ENCODE data around the gene CLDN22.
A peak's percentile ranks its signal among the peaks of the same experiment; 100 is the strongest.

The CLDN22 gene

GRCh38 chr4:183348706-183349659 lies 28.9 kb upstream of the CLDN22 start:
- no peak for TF ChIP-seq CTCF (IDR thresholded peaks at IDR 0.05)
- no peak overlapping the region for H3K27ac Mint-ChIP-seq
- no peak overlapping the region for H3K4me3 Mint-ChIP-seq
- H3K27me3 Mint-ChIP-seq (ENCODE audit: low read depth, poor library complexity): peaks cover 19% of the 10 kb centered on the region
- H3K9me3 Mint-ChIP-seq: no peaks in the 10 kb centered on the region
- no peak for DNase-seq
- peaks cover 45% of the 10 kb centered on the region for H3K4me1 Mint-ChIP-seq
- no peaks in the 10 kb centered on the region for H3K36me3 Mint-ChIP-seq (ENCODE audit: low read depth)

- Mint-ChIP-seq H3K4me1 (peaks cover 42% of the 10 kb centered on the region), H3K27ac (no peak overlapping the region), H3K27me3 (ENCODE audit: low read depth, poor library complexity) (peaks cover 16% of the 10 kb centered on the region), H3K36me3 (ENCODE audit: low read depth) (no peaks in the 10 kb centered on the region), H3K9me3 (no peaks in the 10 kb centered on the region), H3K4me3 (no peak overlapping the region)
- no peak for TF ChIP-seq CTCF (IDR thresholded peaks at IDR 0.05)
- DNase-seq: no peak
These were observed 28.1 kb upstream of the CLDN22 start for GRCh38 chr4:183348136-183348535.

- H3K9me3 Mint-ChIP-seq: no peaks in the 10 kb centered on the region
- no peak overlapping the region for H3K27ac Mint-ChIP-seq
- H3K4me3 Mint-ChIP-seq: no peak overlapping the region
- DNase-seq: no peak
- no peaks in the 10 kb centered on the region for H3K36me3 Mint-ChIP-seq (ENCODE audit: low read depth)
- H3K4me1 Mint-ChIP-seq: peaks cover 36% of the 10 kb centered on the region
- TF ChIP-seq CTCF (IDR thresholded peaks at IDR 0.05): no peak
- H3K27me3 Mint-ChIP-seq (ENCODE audit: low read depth, poor library complexity): peaks cover 16% of the 10 kb centered on the region
These were observed 27.5 kb upstream of the CLDN22 start for GRCh38 chr4:183347566-183347965.

GRCh38 chr4:183347146-183347545 lies 27.1 kb upstream of the CLDN22 start:
- no peak for TF ChIP-seq CTCF (IDR thresholded peaks at IDR 0.05)
- Mint-ChIP-seq H3K9me3 (no peaks in the 10 kb centered on the region), H3K4me3 (no peak overlapping the region), H3K27me3 (ENCODE audit: low read depth, poor library complexity) (peaks cover 16% of the 10 kb centered on the region), H3K36me3 (ENCODE audit: low read depth) (no peaks in the 10 kb centered on the region), H3K27ac (no peak overlapping the region), H3K4me1 (peaks cover 33% of the 10 kb centered on the region)
- no peak for DNase-seq

GRCh38 chr4:183345261-183345660 lies 25.2 kb upstream of the CLDN22 start:
- H3K4me1 Mint-ChIP-seq: peaks cover 16% of the 10 kb centered on the region
- TF ChIP-seq CTCF (IDR thresholded peaks at IDR 0.05): no peak
- no peaks in the 10 kb centered on the region for H3K9me3 Mint-ChIP-seq
- H3K36me3 Mint-ChIP-seq (ENCODE audit: low read depth): no peaks in the 10 kb centered on the region
- H3K4me3 Mint-ChIP-seq: peak overlapping the region; percentile 3
- H3K27me3 Mint-ChIP-seq (ENCODE audit: low read depth, poor library complexity): peaks cover 13% of the 10 kb centered on the region
- DNase-seq: no peak
- H3K27ac Mint-ChIP-seq: peak overlapping the region; percentile 87

Data from nephron progenitor cell (in vitro differentiated cells).